Measurements from ENCODE around the gene ACOXL.
A peak's percentile ranks its signal among the peaks of the same experiment; 100 is the strongest.

ACOXL gene

DNA sequence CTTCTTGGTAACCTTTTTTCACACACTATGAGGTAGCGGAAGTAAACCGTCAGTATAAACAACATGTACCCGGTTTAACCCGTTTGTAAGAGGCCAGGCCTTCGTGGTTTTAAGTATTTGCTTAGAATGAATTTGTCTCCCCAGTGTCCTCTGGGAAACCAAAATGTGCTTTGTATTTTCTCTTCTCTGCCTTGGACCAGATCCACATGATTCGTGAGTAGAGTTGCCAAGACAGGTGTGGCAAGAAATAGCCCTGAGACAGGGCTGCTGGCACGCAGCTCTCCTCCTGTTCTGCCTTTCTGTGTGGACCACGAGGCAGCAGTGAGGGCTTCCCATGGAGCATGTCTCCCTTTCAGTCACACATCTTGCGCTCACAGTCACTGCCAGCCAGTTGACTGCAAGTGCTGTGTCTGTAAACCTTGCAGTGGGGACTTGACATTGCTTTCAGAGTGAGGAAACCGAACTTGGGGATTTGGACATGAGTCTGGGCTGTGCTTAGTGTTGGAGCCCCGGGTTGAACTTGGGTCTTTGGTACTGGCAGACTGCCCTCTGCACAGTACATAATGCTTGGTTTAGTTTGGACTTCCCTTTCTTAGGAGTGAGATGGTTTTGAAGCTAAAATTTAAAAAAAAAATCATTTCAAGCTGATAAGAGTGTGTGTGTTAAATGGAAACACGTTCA, 407.4 kb downstream of the ACOXL start:
- Histone ChIP-seq H3K14ac (ENCODE audit: low read length) (no peak overlapping the region), H2AFZ (ENCODE audit: insufficient read depth, low read length, poor library complexity) (no peak overlapping the region), H3K4me2 (ENCODE audit: low read length) (no peak overlapping the region), H3K23ac (ENCODE audit: low read length) (peak overlapping the region; percentile 38), H3K4me1 (ENCODE audit: control insufficient read depth in 1 of 2, insufficient read depth in 2 of 2, low read length in 2 of 2) (peaks cover 0 to 2% of the 10 kb centered on the region in 2 experiments), H3K18ac (ENCODE audit: low read length) (no peak overlapping the region), H2BK120ac (ENCODE audit: insufficient read depth, low read length, poor library complexity) (no peak overlapping the region), H3K9me3 (ENCODE audit: insufficient read depth, low read depth, low read length) (no peaks in the 10 kb centered on the region), H4K8ac (ENCODE audit: low read depth, low read length) (no peak overlapping the region), H3K79me1 (ENCODE audit: low read length) (no peaks in the 10 kb centered on the region), H3K9ac (ENCODE audit: low read length) (no peak overlapping the region), H2AK5ac (ENCODE audit: low read length) (no peak overlapping the region), H3K27ac (ENCODE audit: low read depth, low read length) (no peak overlapping the region), H3K4ac (ENCODE audit: low read depth, low read length) (peak overlapping the region; percentile 29), H3K79me2 (ENCODE audit: control insufficient read depth, insufficient read depth, low read length, poor library complexity) (peaks cover 5% of the 10 kb centered on the region), H3K36me3 (ENCODE audit: control insufficient read depth in 1 of 2, insufficient read depth in 2 of 2, low read length in 2 of 2) (peaks cover 41 to 60% of the 10 kb centered on the region in 2 experiments), H2BK12ac (ENCODE audit: low read length) (no peak overlapping the region), H2BK5ac (ENCODE audit: low read depth, low read length, poor library complexity) (no peak overlapping the region), H3K4me3 (ENCODE audit: low read depth, low read length) (no peak overlapping the region), H3K27me3 (ENCODE audit: insufficient read depth, low read length) (no peaks in the 10 kb centered on the region), H4K91ac (ENCODE audit: low read depth, low read length) (no peak overlapping the region), H4K12ac (ENCODE audit: low read depth, low read length) (no peak overlapping the region)
- WGBS (ENCODE audit: extremely low coverage, insufficient coverage, insufficient read length): no CpG with 5 or more reads among the region's 12 CpGs
- DNase-seq: no peak

DNA sequence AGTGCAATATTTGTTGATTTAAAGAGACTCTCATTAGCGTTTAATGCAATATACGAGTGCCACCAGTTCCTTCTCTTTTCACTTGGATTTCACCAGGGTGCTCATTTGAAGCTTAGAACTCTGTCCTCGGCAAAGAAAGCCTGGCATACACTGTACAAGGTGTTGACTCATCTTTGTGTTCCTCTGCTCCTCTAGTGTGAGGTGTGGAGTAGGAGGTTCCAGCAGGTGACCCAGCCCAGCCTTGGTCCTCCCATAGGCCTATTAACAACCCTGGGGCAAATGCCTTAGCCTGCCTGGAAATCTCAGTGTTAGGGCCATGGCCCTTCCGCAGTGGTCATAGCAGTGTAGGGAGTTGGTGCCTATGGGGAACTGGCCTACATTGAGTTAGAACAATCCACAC, 408.4 kb downstream of the ACOXL start:
- H2BK5ac ChIP-seq (ENCODE audit: low read depth, low read length, poor library complexity): no peak overlapping the region
- DNase-seq: peak in 1 of 2 donors; percentile 13
- H3K27me3 ChIP-seq (ENCODE audit: insufficient read depth, low read length): no peaks in the 10 kb centered on the region
- no peaks in the 10 kb centered on the region for H3K79me1 ChIP-seq (ENCODE audit: low read length)
- peak overlapping the region; percentile 34 for H3K4ac ChIP-seq (ENCODE audit: low read depth, low read length)
- peak overlapping the region; percentile 14 for H3K9ac ChIP-seq (ENCODE audit: low read length)
- no peak overlapping the region for H3K4me3 ChIP-seq (ENCODE audit: low read depth, low read length)
- H3K79me2 ChIP-seq (ENCODE audit: control insufficient read depth, insufficient read depth, low read length, poor library complexity): peaks cover 3% of the 10 kb centered on the region
- no peak overlapping the region for H2AFZ ChIP-seq (ENCODE audit: insufficient read depth, low read length, poor library complexity)
- H3K4me2 ChIP-seq (ENCODE audit: low read length): no peak overlapping the region
- no peaks in the 10 kb centered on the region for H3K9me3 ChIP-seq (ENCODE audit: insufficient read depth, low read depth, low read length)
- H3K18ac ChIP-seq (ENCODE audit: low read length): no peak overlapping the region
- H3K36me3 ChIP-seq (ENCODE audit: control insufficient read depth in 1 of 2, insufficient read depth in 2 of 2, low read length in 2 of 2): peaks cover 37 to 57% of the 10 kb centered on the region in 2 experiments
- no peak overlapping the region for H2BK120ac ChIP-seq (ENCODE audit: insufficient read depth, low read length, poor library complexity)
- no peak overlapping the region for H2BK12ac ChIP-seq (ENCODE audit: low read length)
- no peak overlapping the region for H4K91ac ChIP-seq (ENCODE audit: low read depth, low read length)
- no peak overlapping the region for H3K14ac ChIP-seq (ENCODE audit: low read length)
- no peak overlapping the region for H3K27ac ChIP-seq (ENCODE audit: low read depth, low read length)
- no peak overlapping the region for H4K8ac ChIP-seq (ENCODE audit: low read depth, low read length)
- no peak overlapping the region for H3K23ac ChIP-seq (ENCODE audit: low read length)
- no peak overlapping the region for H2AK5ac ChIP-seq (ENCODE audit: low read length)
- no CpG with 5 or more reads among the region's 4 CpGs for WGBS (ENCODE audit: extremely low coverage, insufficient coverage, insufficient read length)
- H4K12ac ChIP-seq (ENCODE audit: low read depth, low read length): no peak overlapping the region
- no peaks in the 10 kb centered on the region for H3K4me1 ChIP-seq (ENCODE audit: control insufficient read depth in 1 of 2, insufficient read depth in 2 of 2, low read length in 2 of 2)

DNA sequence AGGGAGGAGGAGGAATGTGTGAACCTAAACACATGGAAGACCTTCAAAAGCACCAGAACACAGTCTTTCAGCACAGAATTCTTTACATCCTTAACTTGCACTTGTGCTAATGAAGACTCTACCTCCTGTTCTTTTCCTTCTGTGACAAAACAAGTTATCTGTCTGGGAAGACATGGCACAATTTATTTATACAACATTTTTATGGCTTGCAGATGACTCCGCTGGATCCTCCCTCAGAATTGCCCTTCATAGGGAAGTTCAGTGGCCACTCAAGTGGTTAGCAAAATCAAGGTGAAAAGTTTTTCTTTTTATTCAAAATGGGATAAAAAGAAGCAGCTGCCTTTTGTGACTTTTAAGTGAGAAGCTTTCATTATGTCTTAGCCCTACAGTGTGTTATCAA, 409.7 kb downstream of the ACOXL start:
- Histone ChIP-seq H3K79me1 (ENCODE audit: low read length) (no peaks in the 10 kb centered on the region), H3K27me3 (ENCODE audit: insufficient read depth, low read length) (no peaks in the 10 kb centered on the region), H2AFZ (ENCODE audit: insufficient read depth, low read length, poor library complexity) (no peak overlapping the region), H2AK5ac (ENCODE audit: low read length) (no peak overlapping the region), H3K36me3 (ENCODE audit: control insufficient read depth in 1 of 2, insufficient read depth in 2 of 2, low read length in 2 of 2) (peaks cover 34 to 50% of the 10 kb centered on the region in 2 experiments), H3K9me3 (ENCODE audit: insufficient read depth, low read depth, low read length) (no peaks in the 10 kb centered on the region), H3K4me2 (ENCODE audit: low read length) (no peak overlapping the region), H3K4me3 (ENCODE audit: low read depth, low read length) (no peak overlapping the region), H4K91ac (ENCODE audit: low read depth, low read length) (no peak overlapping the region), H4K8ac (ENCODE audit: low read depth, low read length) (no peak overlapping the region), H3K18ac (ENCODE audit: low read length) (no peak overlapping the region), H3K9ac (ENCODE audit: low read length) (no peak overlapping the region), H3K23ac (ENCODE audit: low read length) (no peak overlapping the region), H4K12ac (ENCODE audit: low read depth, low read length) (no peak overlapping the region), H3K79me2 (ENCODE audit: control insufficient read depth, insufficient read depth, low read length, poor library complexity) (peaks cover 3% of the 10 kb centered on the region), H2BK120ac (ENCODE audit: insufficient read depth, low read length, poor library complexity) (no peak overlapping the region), H3K14ac (ENCODE audit: low read length) (no peak overlapping the region), H3K27ac (ENCODE audit: low read depth, low read length) (no peak overlapping the region), H3K4me1 (ENCODE audit: control insufficient read depth in 1 of 2, insufficient read depth in 2 of 2, low read length in 2 of 2) (no peaks in the 10 kb centered on the region), H2BK5ac (ENCODE audit: low read depth, low read length, poor library complexity) (no peak overlapping the region), H3K4ac (ENCODE audit: low read depth, low read length) (peak overlapping the region; percentile 58), H2BK12ac (ENCODE audit: low read length) (no peak overlapping the region)
- DNase-seq: no peak
- WGBS (ENCODE audit: extremely low coverage, insufficient coverage, insufficient read length): no CpG with 5 or more reads among the region's 1 CpG

DNA sequence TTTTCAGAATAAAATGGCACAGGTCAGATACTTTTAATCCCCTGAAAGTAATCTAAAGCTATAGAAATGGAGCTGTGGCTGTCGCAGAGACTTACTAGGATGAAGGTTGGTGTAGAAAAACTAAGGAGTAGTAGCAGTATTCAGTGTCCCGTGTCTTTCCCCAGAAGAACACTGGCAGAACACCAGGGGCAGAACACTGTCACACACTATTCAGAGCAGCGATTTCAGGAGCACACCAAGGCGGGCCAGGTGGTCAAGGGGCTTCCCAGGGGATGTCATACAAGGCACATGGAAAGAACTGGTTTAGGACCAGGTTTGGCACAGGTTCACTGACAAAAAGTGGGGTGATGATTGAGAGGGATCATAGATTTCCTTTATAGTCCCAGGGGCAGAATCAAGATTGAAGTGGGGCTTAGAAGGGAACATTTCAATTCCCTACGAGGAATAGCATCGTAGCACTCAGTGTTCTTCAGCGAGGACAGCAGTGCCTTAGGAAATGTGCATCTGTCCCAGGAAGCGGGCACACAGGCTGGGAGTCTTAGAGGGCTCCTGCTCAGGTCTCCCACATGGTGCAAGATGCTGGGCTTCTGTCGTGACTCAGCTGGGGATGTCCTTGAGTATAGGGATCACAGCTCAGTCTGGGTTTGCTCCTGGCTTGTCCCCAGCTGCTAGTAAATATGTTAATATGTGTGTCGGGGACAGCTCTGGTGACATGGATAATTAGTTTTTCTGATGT, 410.9 kb downstream of the ACOXL start:
- Histone ChIP-seq H3K4me3 (ENCODE audit: low read depth, low read length) (no peak overlapping the region), H3K79me1 (ENCODE audit: low read length) (no peaks in the 10 kb centered on the region), H4K12ac (ENCODE audit: low read depth, low read length) (no peak overlapping the region), H3K36me3 (ENCODE audit: control insufficient read depth in 1 of 2, insufficient read depth in 2 of 2, low read length in 2 of 2) (peaks cover 31 to 49% of the 10 kb centered on the region in 2 experiments), H3K9ac (ENCODE audit: low read length) (no peak overlapping the region), H3K4ac (ENCODE audit: low read depth, low read length) (peak overlapping the region; percentile 42), H3K18ac (ENCODE audit: low read length) (no peak overlapping the region), H4K8ac (ENCODE audit: low read depth, low read length) (no peak overlapping the region), H2AK5ac (ENCODE audit: low read length) (no peak overlapping the region), H3K4me2 (ENCODE audit: low read length) (no peak overlapping the region), H4K91ac (ENCODE audit: low read depth, low read length) (no peak overlapping the region), H2BK120ac (ENCODE audit: insufficient read depth, low read length, poor library complexity) (no peak overlapping the region), H2BK5ac (ENCODE audit: low read depth, low read length, poor library complexity) (no peak overlapping the region), H3K9me3 (ENCODE audit: insufficient read depth, low read depth, low read length) (no peaks in the 10 kb centered on the region), H3K14ac (ENCODE audit: low read length) (no peak overlapping the region), H2AFZ (ENCODE audit: insufficient read depth, low read length, poor library complexity) (no peak overlapping the region), H3K79me2 (ENCODE audit: control insufficient read depth, insufficient read depth, low read length, poor library complexity) (peaks cover 5% of the 10 kb centered on the region), H3K27me3 (ENCODE audit: insufficient read depth, low read length) (no peaks in the 10 kb centered on the region), H2BK12ac (ENCODE audit: low read length) (no peak overlapping the region), H3K4me1 (ENCODE audit: control insufficient read depth in 1 of 2, insufficient read depth in 2 of 2, low read length in 2 of 2) (peaks cover 0 to 2% of the 10 kb centered on the region in 2 experiments), H3K27ac (ENCODE audit: low read depth, low read length) (no peak overlapping the region), H3K23ac (ENCODE audit: low read length) (no peak overlapping the region)
- no CpG with 5 or more reads among the region's 10 CpGs for WGBS (ENCODE audit: extremely low coverage, insufficient coverage, insufficient read length)
- no peak for DNase-seq
